GM12878 (cell line): ENCODE results near the gene NXPE1. TPM values are rescaled to one million over a fixed set of nuclear protein-coding genes. Genes with fewer than 3 reads are reported as not detected.

Source experiments
- ATAC-seq: fragments of 200-7000 bp; cut with Tn5 transposase; 3 replicates; pipeline ENCODE4 v1.9.1; 2020; ENCODE audit warnings: mild to moderate bottlenecking, moderate library complexity
- BruUV-seq: library from RNA; stranded (reverse); fragments of 400-500 nt; replicated peaks from 2 replicates; lab custom pipeline; 2021; lab: Mats Ljungman, UMichigan
- CTCF ChIA-PET: fragments of 300-600 bp; sonication (Branson Sonifier 250); formaldehyde crosslinking; extraction: SDS; loops from one replicate; lab custom pipeline; 2021; ENCODE audit warnings: inconsistent platforms; lab: Yijun Ruan, JAX
- POLR2A ChIA-PET: fragments of 350-600 bp; formaldehyde crosslinking; extraction: SDS; loops from one replicate; lab custom pipeline; 2021; ENCODE audit warnings: inconsistent platforms; lab: Charles Lee
- RAD21 ChIA-PET: fragments of 300-600 bp; sonication (Branson Sonifier 250); formaldehyde crosslinking; loops from one replicate; lab custom pipeline; 2023; ENCODE audit warnings: antibody characterized with exemption; ENCODE audit not compliant: unreplicated experiment; lab: Charles Lee
- SMC1A ChIA-PET: fragments of 300-600 bp; sonication (Branson Sonifier 250); formaldehyde crosslinking; loops from one replicate; lab custom pipeline; 2023; ENCODE audit not compliant: unreplicated experiment, uncharacterized antibody; lab: Charles Lee
- DNase-seq: peaks from one replicate; pipeline ENCODE4 v3.0.0-alpha.2; 2011; ENCODE audit warnings: low read depth, low spot score
- FAIRE-seq: peaks from 3 replicates; lab custom pipeline; 2011; peaks lifted over from hg19 to GRCh38; lab: Jason Lieb, UNC
- H2AFZ ChIP-seq: 2 replicates; pipeline ENCODE4 v1.6.0; 2011; ENCODE audit warnings: low read depth, low read length, control low read depth; ENCODE audit not compliant: control insufficient read depth
- H3K27ac ChIP-seq: 2 replicates; pipeline ENCODE4 v1.5.1; 2011; ENCODE audit warnings: control low read depth; ENCODE audit not compliant: control insufficient read depth, insufficient read depth
- H3K27me3 ChIP-seq, 2 experiments: replicated peaks in 1 of 2; 2 replicates each; pipeline versions ENCODE4 v1.6.0 to v1.6.1; 2011; ENCODE audit warnings: low read length in 1 of 2; ENCODE audit not compliant: control insufficient read depth in 2 of 2, insufficient read depth in 2 of 2
- H3K36me3 ChIP-seq, 2 experiments: 2 replicates each; pipeline ENCODE4 v1.5.1; 2011; ENCODE audit warnings: low read length in 1 of 2; ENCODE audit not compliant: control insufficient read depth in 2 of 2, insufficient read depth in 2 of 2
- H3K4me1 ChIP-seq: 2 replicates; pipeline ENCODE4 v1.6.1; 2011; ENCODE audit warnings: mild to moderate bottlenecking, low read length, moderate library complexity, mixed read lengths; ENCODE audit not compliant: control insufficient read depth, insufficient read depth
- H3K4me2 ChIP-seq: 2 replicates; pipeline ENCODE4 v1.6.0; 2011; ENCODE audit warnings: control low read depth; ENCODE audit not compliant: control insufficient read depth, insufficient read depth
- H3K4me3 ChIP-seq: fragments of 200-600 bp; sonication (generic); 2 replicates; pipeline ENCODE4 v1.5.1; 2016
- H3K79me2 ChIP-seq: 2 replicates; pipeline ENCODE4 v1.6.0; 2011; ENCODE audit warnings: low read length; ENCODE audit not compliant: control insufficient read depth, insufficient read depth
- H3K9ac ChIP-seq: 2 replicates; pipeline ENCODE4 v1.8.0; 2011; ENCODE audit warnings: low read length, control low read depth, mixed read lengths; ENCODE audit not compliant: control insufficient read depth, insufficient read depth
- H3K9me3 ChIP-seq: replicated peaks from 3 replicates; pipeline ENCODE4 v1.5.1; 2011; ENCODE audit warnings: mild to moderate bottlenecking, low read length; ENCODE audit not compliant: control insufficient read depth, insufficient read depth
- H4K20me1 ChIP-seq: 2 replicates; pipeline ENCODE4 v1.6.0; 2011; ENCODE audit not compliant: control insufficient read depth, insufficient read depth
- CUX1 ChIP-seq: IDR thresholded peaks from 2 replicates; pipeline ENCODE4 v1.6.1; 2012; ENCODE audit warnings: improper control_type of control experiment, low read depth, low read length; ENCODE audit not compliant: insufficient replicate concordance
- HCFC1 ChIP-seq: fragments of 150-350 bp; IDR thresholded peaks from 2 replicates; pipeline ENCODE4 v1.6.1; 2014; ENCODE audit warnings: low read length
- PAX8 ChIP-seq: fragments of 450-650 bp; IDR thresholded peaks from 2 replicates; pipeline ENCODE4 v1.6.1; 2017; ENCODE audit warnings: mild to moderate bottlenecking, moderate library complexity
- SKIL ChIP-seq: fragments of 450-650 bp; IDR thresholded peaks from 2 replicates; pipeline ENCODE4 v1.6.1; 2017; ENCODE audit warnings: mild to moderate bottlenecking, low read depth, inconsistent platforms; ENCODE audit not compliant: poor library complexity, severe bottlenecking
- WGBS: methylation state at CpG from one replicate; pipeline ENCODE4 v1.1.6; 2016; ENCODE audit warnings: low lambda C conversion rate; ENCODE audit not compliant: insufficient replicate concordance, insufficient coverage; ENCODE audit errors: missing lambda C conversion rate; 5-methylcytosine and 5-hydroxymethylcytosine counted together
- in situ Hi-C: fragments of 300-500 bp; cut with MboI; formaldehyde crosslinking; loops from 9 replicates; pipeline ENCODE4 v1.14.3; 2018; ENCODE audit warnings: mixed read lengths
- intact Hi-C: fragments of 100-400 bp; cut with micrococcal nuclease; formaldehyde crosslinking; loops from one replicate; pipeline ENCODE4 v1.14.2; 2022; ENCODE audit not compliant: unreplicated experiment
- polyA plus RNA-seq, 11 experiments: library from polyadenylated mRNA; depleted of rRNA in 4 of 11; unstranded in 6 of 11; stranded (reverse) in 5 of 11; fragments of >200 nt; fragmentation: Nextera tagmentation in 4 of 11; fragmentation: Illumina TruSeq in 1 of 11; extraction: Ambion mirVana in 4 of 11; extraction: Trizol in 1 of 11; gene quantifications; 1 replicate in 1 of 11; 2 replicates in 10 of 11; pipeline versions ENCODE4 v1.2.1 to v1.2.3, GENCODE V29; 2011 to 2016; ENCODE audit warnings: inconsistent platforms in 2 of 11, missing spikeins in 2 of 11, low read depth in 1 of 11
- total RNA-seq, 4 experiments: library from RNA; depleted of rRNA in 3 of 4; stranded (reverse); fragments of >200 nt in 3 of 4; fragmentation: Illumina TruSeq in 1 of 4; extraction: Trizol in 1 of 4; gene quantifications; 2 replicates each; pipeline versions ENCODE4 v1.2.1 to v1.2.3, GENCODE V29; 2013 to 2021

The NXPE1 gene
- total and polyA plus RNA-seq, 10 of the 15 experiments (the other 5 are each of a cell fraction or from before 2014, with no cell fraction given), result not detected

GRCh38 chr11:114553642-114554041 lies 6.0 kb downstream of the NXPE1 start:
- SMC1A ChIA-PET, result interaction anchor here (1.0 kb wide), 1 partner anchor 8 kb away, joined by 3 read pairs; no protein-coding TSS in a partner anchor
- whole genome bisulfite sequencing, result 20% methylated on average over 2 of the region's 2 CpGs
- in situ Hi-C loops, result no loop called here
- CTCF ChIA-PET, result interaction anchor here (1.0 kb wide), 1 partner anchor 209 kb away, joined by 3 read pairs; no protein-coding TSS in a partner anchor
- H3K4me3 ChIP-seq, result no peak overlapping the region
- no peaks in the 10 kb centered on the region for H3K9me3 ChIP-seq
- no peaks in the 10 kb centered on the region for H3K4me1 ChIP-seq
- no peaks in the 10 kb centered on the region for H3K36me3 ChIP-seq
- peaks cover 0 to 3% of the 10 kb centered on the region in 2 experiments; a peak in 2 of 4 replicates for H3K27me3 ChIP-seq
- no peak for FAIRE-seq
- H4K20me1 ChIP-seq, result no peaks in the 10 kb centered on the region
- H3K4me2 ChIP-seq, result no peak overlapping the region
- no peak for TF ChIP-seq SKIL
- no peak for TF ChIP-seq PAX8
- TF ChIP-seq HCFC1, result no peak
- TF ChIP-seq CUX1, result no peak
- DNase-seq, result no peak
- H3K79me2 ChIP-seq, result no peaks in the 10 kb centered on the region
- no TSS peak for BruUV-seq
- no peak overlapping the region for H2AFZ ChIP-seq
- H3K9ac ChIP-seq, result no peak overlapping the region
- intact Hi-C loops, result no loop called here
- H3K27ac ChIP-seq, result no peak overlapping the region
- RAD21 ChIA-PET, result no interaction called here
- POLR2A ChIA-PET, result no interaction called here
- ATAC-seq, result no peak
